Common myeloid progenitor, CD34-positive (primary cell): ENCODE results near the gene PRKCA.

Experiments
- CTCF ChIA-PET: fragments of 350-600 bp; sonication (Branson Sonifier 250); formaldehyde crosslinking; loops from one replicate; lab custom pipeline; 2021; ENCODE audit warnings: antibody characterized with exemption; lab: Charles Lee
- POLR2A ChIA-PET: fragments of 350-600 bp; sonication (Branson Sonifier 250); formaldehyde crosslinking; loops from one replicate; lab custom pipeline; 2021; ENCODE audit warnings: antibody characterized with exemption; lab: Charles Lee
- DNase-seq, 3 donors: peaks; one replicate each; pipeline versions ENCODE4 v3.0.0 to v3.0.0-alpha.2; 2013
- H3K27ac ChIP-seq, 2 experiments: 1 replicate in 1 of 2; 2 replicates in 1 of 2; pipeline ENCODE4 v1.7.0; 2013; ENCODE audit warnings: inconsistent platforms in 2 of 2, low read length in 2 of 2, mild to moderate bottlenecking in 2 of 2, low read depth in 1 of 2, moderate library complexity in 1 of 2; ENCODE audit not compliant: severe bottlenecking in 2 of 2, insufficient read depth in 1 of 2, poor library complexity in 1 of 2
- H3K27me3 ChIP-seq, 5 experiments: replicated peaks in 2 of 5; 1 replicate in 3 of 5; 2 replicates in 2 of 5; pipeline versions ENCODE4 v1.6.1 to v1.7.0; 2013; ENCODE audit warnings: low read length in 4 of 5, mild to moderate bottlenecking in 2 of 5, moderate library complexity in 2 of 5, inconsistent platforms in 1 of 5; ENCODE audit not compliant: insufficient read depth in 5 of 5, control insufficient read depth in 4 of 5
- H3K36me3 ChIP-seq, 4 experiments: 1 replicate in 2 of 4; 2 replicates in 2 of 4; pipeline versions ENCODE4 v1.6.1 to v1.7.0; 2013; ENCODE audit warnings: low read length in 3 of 4, control low read depth in 1 of 4, mild to moderate bottlenecking in 1 of 4; ENCODE audit not compliant: control insufficient read depth in 4 of 4, insufficient read depth in 4 of 4
- H3K4me1 ChIP-seq, 4 experiments: 1 replicate in 3 of 4; 2 replicates in 1 of 4; pipeline versions ENCODE4 v1.6.1 to v1.7.1; 2013; ENCODE audit warnings: low read length in 3 of 4, mild to moderate bottlenecking in 3 of 4, control low read depth in 1 of 4, inconsistent platforms in 1 of 4, moderate library complexity in 1 of 4; ENCODE audit not compliant: control insufficient read depth in 4 of 4, insufficient read depth in 4 of 4; ENCODE audit errors: control extremely low read depth in 1 of 4
- H3K4me3 ChIP-seq, 7 experiments: 1 replicate in 4 of 7; 2 replicates in 3 of 7; pipeline versions ENCODE4 v1.5.1 to v1.7.0; 2013; ENCODE audit warnings: mild to moderate bottlenecking in 7 of 7, low read length in 6 of 7, moderate library complexity in 6 of 7, inconsistent platforms in 2 of 7, low read depth in 2 of 7, control low read depth in 1 of 7; ENCODE audit not compliant: insufficient read depth in 4 of 7, control insufficient read depth in 1 of 7; ENCODE audit errors: extremely low read depth in 1 of 7
- H3K9me3 ChIP-seq, 5 experiments: 1 replicate in 4 of 5; 2 replicates in 1 of 5; pipeline versions ENCODE4 v1.6.1 to v1.7.1; 2013; ENCODE audit warnings: low read length in 4 of 5, mild to moderate bottlenecking in 2 of 5, inconsistent platforms in 1 of 5, low read depth in 1 of 5, moderate library complexity in 1 of 5; ENCODE audit not compliant: control insufficient read depth in 4 of 5, insufficient read depth in 2 of 5; ENCODE audit errors: control extremely low read depth in 1 of 5
- WGBS: methylation state at CpG from one replicate; pipeline ENCODE4 v1.1.5; 2013; ENCODE audit not compliant: insufficient coverage; 5-methylcytosine and 5-hydroxymethylcytosine counted together

Gene PRKCA

GRCh38 chr17:66778531-66779236, 476.3 kb downstream of the PRKCA start:
- WGBS: 99% methylated on average over 5 of the region's 11 CpGs
- ChIA-PET POLR2A (interaction anchor here (0.5 to 0.6 kb wide), 2 partner anchors 19 to 1343 kb away, joined by 3 read pairs; no protein-coding TSS in a partner anchor), CTCF (interaction anchor here (0.6 kb wide), 1 partner anchor 124 kb away, joined by 3 read pairs; no protein-coding TSS in a partner anchor)
- Histone ChIP-seq H3K27me3 (peaks cover 0 to 1% (median 0%) of the 10 kb centered on the region in 5 experiments), H3K4me3 (no peak overlapping the region), H3K4me1 (no peaks in the 10 kb centered on the region), H3K36me3 (no peaks in the 10 kb centered on the region), H3K27ac (no peak overlapping the region), H3K9me3 (no peaks in the 10 kb centered on the region)
- DNase-seq: no peak

- WGBS: 98% methylated on average over 6 of the region's 6 CpGs
- Histone ChIP-seq H3K27ac (no peak overlapping the region), H3K4me1 (no peaks in the 10 kb centered on the region), H3K9me3 (no peaks in the 10 kb centered on the region), H3K36me3 (no peaks in the 10 kb centered on the region), H3K4me3 (no peak overlapping the region), H3K27me3 (peaks cover 0 to 1% (median 0%) of the 10 kb centered on the region in 5 experiments)
- POLR2A ChIA-PET: interaction anchor here (0.6 kb wide), 1 partner anchor 20 kb away, joined by 3 read pairs; no protein-coding TSS in a partner anchor
- CTCF ChIA-PET: no interaction called here
- DNase-seq: no peak
These were observed 476.8 kb downstream of the PRKCA start for GRCh38 chr17:66779237-66779606.

- ChIA-PET CTCF (no interaction called here), POLR2A (no interaction called here)
- H3K4me1 ChIP-seq: no peaks in the 10 kb centered on the region
- WGBS: 97% methylated on average over 7 of the region's 7 CpGs
- H3K4me3 ChIP-seq: no peak overlapping the region
- peaks cover 0 to 1% (median 0%) of the 10 kb centered on the region in 5 experiments for H3K27me3 ChIP-seq
- no peak overlapping the region for H3K27ac ChIP-seq
- no peaks in the 10 kb centered on the region for H3K36me3 ChIP-seq
- no peak for DNase-seq
- H3K9me3 ChIP-seq: no peaks in the 10 kb centered on the region
These were observed 478.7 kb downstream of the PRKCA start for GRCh38 chr17:66781135-66781534.

GRCh38 chr17:66782851-66783250, 480.4 kb downstream of the PRKCA start:
- no peaks in the 10 kb centered on the region for H3K4me1 ChIP-seq
- ChIA-PET POLR2A (no interaction called here), CTCF (no interaction called here)
- H3K9me3 ChIP-seq: no peaks in the 10 kb centered on the region
- no peaks in the 10 kb centered on the region for H3K36me3 ChIP-seq
- no peak for DNase-seq
- H3K4me3 ChIP-seq: no peak overlapping the region
- peaks cover 0 to 1% (median 0%) of the 10 kb centered on the region in 5 experiments for H3K27me3 ChIP-seq
- no peak overlapping the region for H3K27ac ChIP-seq
- 98% methylated on average over 9 of the region's 9 CpGs for WGBS

GRCh38 chr17:66783656-66784381, 481.4 kb downstream of the PRKCA start:
- Histone ChIP-seq H3K27ac (no peak overlapping the region), H3K27me3 (peaks cover 0 to 1% (median 0%) of the 10 kb centered on the region in 5 experiments), H3K9me3 (no peaks in the 10 kb centered on the region), H3K4me3 (no peak overlapping the region), H3K4me1 (no peaks in the 10 kb centered on the region), H3K36me3 (no peaks in the 10 kb centered on the region)
- CTCF ChIA-PET: interaction anchor here (0.6 kb wide), 1 partner anchor 16 kb away, joined by 3 read pairs; no protein-coding TSS in a partner anchor
- WGBS: 97% methylated on average over 17 of the region's 17 CpGs
- POLR2A ChIA-PET: no interaction called here
- no peak for DNase-seq

GRCh38 chr17:66784621-66785364, 482.4 kb downstream of the PRKCA start:
- no peak for DNase-seq
- no peaks in the 10 kb centered on the region for H3K9me3 ChIP-seq
- H3K27me3 ChIP-seq: peaks cover 0 to 1% (median 0%) of the 10 kb centered on the region in 5 experiments
- H3K27ac ChIP-seq: no peak overlapping the region
- 95% methylated on average over 6 of the region's 11 CpGs for WGBS
- no peaks in the 10 kb centered on the region for H3K36me3 ChIP-seq
- ChIA-PET POLR2A (no interaction called here), CTCF (no interaction called here)
- H3K4me1 ChIP-seq: peaks cover 0 to 1% (median 0%) of the 10 kb centered on the region in 4 experiments
- no peak overlapping the region for H3K4me3 ChIP-seq
